HG02981 (cell line): ENCODE data around the gene RABGAP1.

Source experiments
- ATAC-seq: cut with Tn5 transposase; IDR thresholded peaks from one replicate; pipeline ENCODE4 v1.9.1; 2021; ENCODE audit warnings: mild to moderate bottlenecking, moderate library complexity; ENCODE audit not compliant: unreplicated experiment

Gene RABGAP1

DNA sequence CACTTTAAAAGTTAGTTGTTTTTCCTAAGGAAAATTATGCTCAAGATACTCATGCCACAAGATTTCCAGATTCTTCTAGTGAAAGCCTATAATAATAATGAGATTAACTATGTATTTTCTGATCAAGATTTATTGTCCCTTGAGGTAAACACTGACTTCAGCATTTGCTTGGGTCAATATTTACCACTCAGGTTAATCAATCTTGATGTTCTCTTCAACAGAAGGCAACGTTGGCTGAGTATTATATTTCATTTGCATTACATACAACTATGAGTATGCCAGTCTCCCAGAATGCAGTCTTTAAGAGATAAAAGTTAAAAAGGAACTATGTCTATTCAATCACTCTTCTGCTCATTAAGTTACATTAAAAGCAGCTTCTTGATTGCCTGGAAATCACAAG is 208.2 kb downstream of the RABGAP1 start:
- ATAC-seq, result no peak

DNA sequence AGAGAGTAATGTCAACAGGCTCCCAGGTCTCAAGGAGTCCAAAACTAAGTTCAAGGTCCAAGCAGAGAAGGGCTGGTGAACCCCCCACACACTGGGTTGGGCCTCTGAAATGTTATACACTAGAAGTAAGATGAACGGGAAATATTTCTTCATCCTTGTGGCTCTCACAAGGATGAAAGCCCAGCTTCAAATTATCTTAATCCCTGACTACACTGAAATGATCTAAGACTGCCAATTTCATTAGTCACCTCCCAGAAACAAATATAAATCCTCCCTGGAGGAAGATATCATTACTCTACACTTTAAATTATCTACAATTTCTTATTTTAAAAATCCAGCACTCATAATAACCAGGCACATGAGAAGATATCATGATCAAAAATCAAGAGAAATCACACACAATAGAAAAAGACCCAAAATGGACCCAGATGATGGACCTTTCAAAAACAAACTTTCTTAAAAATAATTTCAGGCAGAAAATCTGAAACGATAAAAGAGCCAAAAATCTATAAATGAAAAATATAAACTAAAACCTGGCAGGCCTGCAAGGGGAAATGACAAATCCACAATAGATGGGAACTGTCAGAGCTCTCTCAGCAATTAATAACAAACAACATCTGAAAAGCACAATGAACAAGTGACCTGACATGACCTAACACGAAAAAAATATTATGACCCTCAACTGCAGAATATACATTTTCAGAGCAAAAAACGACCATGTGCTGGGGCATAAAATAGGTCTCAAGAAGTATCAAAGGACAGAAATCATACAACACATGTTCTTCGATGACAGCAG is 210.1 kb downstream of the RABGAP1 start:
- ATAC-seq, result no peak
